MM.1S (cell line): ENCODE measurements around the gene RAB40A.

ENCODE experiments used
- EZH2 ChIP-seq: fragments of 300-600 bp; sonication (generic); optimal IDR thresholded peaks from 2 replicates; pipeline ENCODE3; 2017; ENCODE audit warnings: low read depth, mild to moderate bottlenecking, antibody characterized with exemption, low read length, mixed read lengths
- EZH2phosphoT487 ChIP-seq: fragments of 300-600 bp; sonication (generic); IDR thresholded peaks from 2 replicates; pipeline ENCODE4 v1.6.1; 2018; ENCODE audit warnings: antibody characterized with exemption, low read length
- TF ChIP-seq, protein P1 (sequence below): fragments of 300-600 bp; sonication (generic); IDR thresholded peaks from 2 replicates; pipeline ENCODE4 v1.5.1; 2016; ENCODE audit warnings: antibody characterized with exemption, low read length, mixed read lengths

DNA sequence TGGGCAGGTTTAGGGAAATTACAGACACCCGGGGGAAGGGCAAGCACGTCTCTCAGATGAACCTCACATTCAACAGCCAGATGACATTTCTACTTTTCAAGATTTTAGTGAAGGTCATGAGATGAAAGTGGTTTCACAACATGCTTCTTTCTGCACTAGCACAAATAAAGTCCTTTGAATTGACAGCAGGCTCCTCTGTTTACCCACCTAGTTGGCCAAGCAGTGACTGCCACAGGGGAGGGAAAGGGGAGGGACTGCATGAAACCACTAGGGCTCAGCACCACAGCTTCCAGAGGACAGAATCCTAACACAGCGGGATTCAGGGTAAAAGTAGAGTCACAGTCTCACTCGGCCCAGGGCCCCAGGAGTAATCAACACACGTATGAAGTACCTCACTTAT, 6.2 kb downstream of the RAB40A start:
- TF ChIP-seq, protein P1, sequence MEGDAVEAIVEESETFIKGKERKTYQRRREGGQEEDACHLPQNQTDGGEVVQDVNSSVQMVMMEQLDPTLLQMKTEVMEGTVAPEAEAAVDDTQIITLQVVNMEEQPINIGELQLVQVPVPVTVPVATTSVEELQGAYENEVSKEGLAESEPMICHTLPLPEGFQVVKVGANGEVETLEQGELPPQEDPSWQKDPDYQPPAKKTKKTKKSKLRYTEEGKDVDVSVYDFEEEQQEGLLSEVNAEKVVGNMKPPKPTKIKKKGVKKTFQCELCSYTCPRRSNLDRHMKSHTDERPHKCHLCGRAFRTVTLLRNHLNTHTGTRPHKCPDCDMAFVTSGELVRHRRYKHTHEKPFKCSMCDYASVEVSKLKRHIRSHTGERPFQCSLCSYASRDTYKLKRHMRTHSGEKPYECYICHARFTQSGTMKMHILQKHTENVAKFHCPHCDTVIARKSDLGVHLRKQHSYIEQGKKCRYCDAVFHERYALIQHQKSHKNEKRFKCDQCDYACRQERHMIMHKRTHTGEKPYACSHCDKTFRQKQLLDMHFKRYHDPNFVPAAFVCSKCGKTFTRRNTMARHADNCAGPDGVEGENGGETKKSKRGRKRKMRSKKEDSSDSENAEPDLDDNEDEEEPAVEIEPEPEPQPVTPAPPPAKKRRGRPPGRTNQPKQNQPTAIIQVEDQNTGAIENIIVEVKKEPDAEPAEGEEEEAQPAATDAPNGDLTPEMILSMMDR, result no peak
- TF ChIP-seq EZH2 (no peak), EZH2phosphoT487 (no peak)
